ENCODE measurements around the gene MGAT5.

- TF ChIP-seq CTCF (IDR thresholded peaks at IDR 0.05) (no peak), POLR2AphosphoS5 (IDR thresholded peaks at IDR 0.05) (no peak)
Observed at GRCh38 chr2:134413912-134414311, 160.0 kb downstream of the MGAT5 start.
